ENCODE data around the gene PCDHA1. TPM values are rescaled to one million over a fixed set of nuclear protein-coding genes. Genes with fewer than 3 reads are reported as not detected.

The PCDHA1 gene
- under 0.01 and 0.09 TPM in 2 replicates for total RNA-seq

DNA sequence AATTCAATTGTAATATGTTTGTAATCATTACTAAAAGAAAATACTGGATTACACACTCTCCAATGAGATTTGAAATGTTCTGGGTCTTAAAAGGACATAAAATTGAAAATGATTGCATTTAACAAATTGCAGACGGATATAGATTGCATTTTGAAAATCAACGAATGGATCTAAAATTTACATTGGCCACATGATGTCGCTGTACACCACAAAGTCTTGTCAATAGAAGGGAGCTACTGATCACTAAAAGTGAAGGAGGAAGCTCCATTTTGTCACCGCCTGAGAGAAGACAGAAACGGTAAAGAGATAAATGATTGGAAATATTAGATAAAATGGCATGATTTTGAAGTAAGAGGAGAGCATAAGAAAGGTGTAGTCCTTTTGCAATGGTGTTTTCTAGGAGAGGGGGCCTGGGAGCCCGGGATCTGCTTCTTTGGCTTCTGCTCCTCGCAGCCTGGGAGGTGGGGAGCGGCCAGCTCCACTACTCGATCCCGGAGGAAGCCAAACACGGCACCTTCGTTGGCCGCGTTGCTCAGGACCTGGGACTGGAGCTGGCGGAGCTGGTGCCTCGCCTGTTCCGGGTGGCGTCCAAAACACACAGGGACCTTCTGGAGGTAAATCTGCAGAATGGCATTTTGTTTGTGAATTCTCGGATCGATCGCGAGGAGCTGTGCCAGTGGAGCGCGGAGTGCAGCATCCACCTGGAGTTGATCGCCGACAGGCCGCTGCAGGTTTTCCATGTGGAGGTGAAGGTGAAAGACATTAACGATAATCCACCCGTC lies at the start of gene PCDHA1:
TSS of gene PCDHA1 (plus strand) at position 236 of the 782 bp plus-strand sequence.

DNA sequence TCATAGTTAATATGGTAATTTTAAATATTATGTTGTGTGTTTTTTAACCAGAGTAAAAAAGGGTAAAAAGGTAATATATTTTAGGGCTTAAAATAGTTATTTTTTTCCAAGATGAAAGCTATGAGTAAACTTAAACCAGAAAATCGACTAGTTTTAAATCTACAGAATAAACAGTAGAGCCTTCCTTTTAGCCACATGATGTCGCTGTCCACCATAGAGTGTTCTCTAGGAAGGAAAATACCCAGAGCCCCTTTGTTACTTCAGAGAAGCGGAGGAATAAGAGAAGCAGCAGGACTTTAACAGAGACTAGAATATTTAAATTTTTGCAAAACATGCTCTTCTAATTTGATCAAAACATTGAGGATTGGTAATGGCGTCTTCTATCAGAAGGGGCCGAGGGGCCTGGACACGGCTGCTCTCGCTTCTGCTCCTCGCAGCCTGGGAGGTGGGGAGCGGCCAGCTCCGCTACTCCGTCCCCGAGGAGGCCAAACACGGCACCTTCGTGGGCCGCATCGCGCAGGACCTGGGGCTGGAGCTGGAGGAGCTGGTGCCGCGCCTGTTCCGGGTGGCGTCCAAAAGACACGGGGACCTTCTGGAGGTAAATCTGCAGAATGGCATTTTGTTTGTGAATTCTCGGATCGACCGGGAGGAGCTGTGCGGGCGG lies 8.8 kb downstream of the PCDHA1 start, which contains the start of gene PCDHA2:
TSS of gene PCDHA2 (plus strand) at position 258 of the 664 bp plus-strand sequence.

DNA sequence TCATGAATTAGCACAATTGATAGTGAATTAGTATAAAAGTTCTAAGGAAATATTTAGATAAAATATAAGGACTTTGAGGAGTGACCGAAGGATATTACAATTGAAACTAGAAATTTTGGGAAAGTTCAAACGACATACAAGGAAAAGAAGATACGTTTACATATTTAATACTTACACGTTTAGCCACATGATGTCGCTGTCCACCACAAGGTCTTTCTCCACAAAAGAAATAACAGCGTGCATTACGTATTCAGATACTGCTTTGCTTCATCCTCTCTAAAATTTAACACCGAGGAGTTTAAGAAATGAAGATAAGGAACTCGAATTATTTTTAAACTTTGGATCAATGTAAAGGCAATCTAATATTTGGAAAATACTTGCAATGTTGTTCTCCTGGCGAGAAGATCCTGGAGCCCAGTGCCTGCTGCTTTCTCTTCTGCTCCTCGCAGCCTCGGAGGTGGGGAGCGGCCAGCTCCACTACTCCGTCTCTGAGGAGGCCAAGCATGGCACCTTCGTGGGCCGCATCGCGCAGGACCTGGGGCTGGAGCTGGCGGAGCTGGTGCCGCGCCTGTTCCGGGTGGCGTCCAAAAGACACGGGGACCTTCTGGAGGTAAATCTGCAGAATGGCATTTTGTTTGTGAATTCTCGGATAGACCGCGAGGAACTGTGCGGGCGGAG lies 15.0 kb downstream of the PCDHA1 start, which contains the start of gene PCDHA3:
TSS of gene PCDHA3 (plus strand) at position 242 of the 678 bp plus-strand sequence.

DNA sequence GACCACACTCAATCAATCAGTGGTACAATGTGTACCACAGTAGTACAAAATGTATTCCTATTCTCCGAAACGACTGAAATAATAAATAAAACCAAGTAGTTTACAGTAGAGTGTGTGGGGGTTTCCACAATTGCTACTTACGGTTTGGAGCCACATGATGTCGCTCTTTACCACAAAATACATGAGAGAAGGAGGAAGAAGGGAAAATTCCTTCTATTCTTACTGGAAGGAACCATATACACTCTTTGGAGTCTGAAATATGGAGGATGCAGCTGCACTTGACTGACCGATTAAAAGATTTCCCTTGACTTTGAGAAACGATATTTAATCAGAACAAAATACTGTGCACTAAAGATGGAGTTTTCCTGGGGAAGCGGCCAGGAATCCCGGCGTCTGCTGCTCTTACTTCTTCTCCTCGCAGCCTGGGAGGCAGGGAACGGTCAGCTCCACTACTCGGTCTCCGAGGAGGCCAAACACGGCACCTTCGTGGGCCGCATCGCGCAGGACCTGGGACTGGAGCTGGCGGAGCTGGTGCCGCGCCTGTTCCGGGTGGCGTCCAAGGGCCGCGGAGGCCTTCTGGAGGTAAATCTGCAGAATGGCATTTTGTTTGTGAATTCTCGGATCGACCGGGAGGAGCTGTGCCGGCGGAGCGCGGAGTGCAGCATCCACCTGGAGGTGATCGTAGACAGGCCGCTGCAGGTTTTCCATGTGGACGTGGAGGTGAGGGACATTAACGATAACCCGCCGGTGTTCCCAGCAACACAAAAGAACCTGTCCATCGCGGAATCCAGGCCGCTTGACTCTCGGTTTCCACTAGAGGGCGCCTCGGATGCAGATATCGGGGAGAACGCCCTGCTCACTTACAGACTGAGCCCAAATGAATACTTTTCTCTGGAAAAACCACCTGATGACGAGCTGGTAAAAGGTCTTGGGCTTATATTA lies 21.2 kb downstream of the PCDHA1 start, which contains the start of gene PCDHA4:
TSS of gene PCDHA4 (plus strand) at position 235 of the 942 bp plus-strand sequence.

DNA sequence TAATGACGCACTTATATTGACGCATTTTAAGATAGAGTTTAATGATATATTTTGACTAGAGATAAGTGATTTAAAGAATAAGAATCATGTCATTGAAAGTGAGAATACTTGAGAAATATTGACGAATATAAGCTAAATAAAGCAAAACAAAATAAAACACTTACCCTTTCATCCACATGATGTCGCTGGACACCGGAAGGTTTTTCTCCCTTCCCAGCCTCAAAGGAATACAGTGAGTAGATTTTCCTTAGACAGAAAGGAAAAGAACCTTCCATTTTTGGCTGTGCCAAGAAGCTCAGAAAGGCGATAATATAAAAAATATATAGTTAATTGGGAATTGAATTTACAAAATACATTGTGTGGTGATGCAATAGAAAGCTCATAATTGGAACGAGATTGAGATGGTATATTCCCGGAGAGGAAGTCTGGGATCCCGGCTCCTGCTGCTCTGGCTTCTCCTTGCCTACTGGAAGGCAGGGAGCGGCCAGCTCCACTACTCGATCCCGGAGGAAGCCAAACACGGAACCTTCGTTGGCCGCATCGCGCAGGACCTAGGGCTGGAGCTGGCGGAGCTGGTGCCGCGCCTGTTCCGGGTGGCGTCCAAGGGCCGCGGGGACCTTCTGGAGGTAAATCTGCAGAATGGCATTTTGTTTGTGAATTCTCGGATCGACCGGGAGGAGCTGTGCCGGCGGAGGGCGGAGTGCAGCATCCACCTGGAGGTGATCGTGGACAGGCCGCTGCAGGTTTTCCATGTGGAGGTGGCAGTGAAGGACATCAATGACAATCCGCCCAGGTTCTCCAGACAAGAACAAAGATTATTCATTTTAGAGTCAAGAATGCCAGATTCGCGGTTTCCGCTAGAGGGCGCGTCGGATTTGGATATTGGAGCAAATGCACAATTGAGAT lies 35.7 kb downstream of the PCDHA1 start, which contains the start of gene PCDHA5:
TSS of gene PCDHA5 (plus strand) at position 239 of the 906 bp plus-strand sequence.

DNA sequence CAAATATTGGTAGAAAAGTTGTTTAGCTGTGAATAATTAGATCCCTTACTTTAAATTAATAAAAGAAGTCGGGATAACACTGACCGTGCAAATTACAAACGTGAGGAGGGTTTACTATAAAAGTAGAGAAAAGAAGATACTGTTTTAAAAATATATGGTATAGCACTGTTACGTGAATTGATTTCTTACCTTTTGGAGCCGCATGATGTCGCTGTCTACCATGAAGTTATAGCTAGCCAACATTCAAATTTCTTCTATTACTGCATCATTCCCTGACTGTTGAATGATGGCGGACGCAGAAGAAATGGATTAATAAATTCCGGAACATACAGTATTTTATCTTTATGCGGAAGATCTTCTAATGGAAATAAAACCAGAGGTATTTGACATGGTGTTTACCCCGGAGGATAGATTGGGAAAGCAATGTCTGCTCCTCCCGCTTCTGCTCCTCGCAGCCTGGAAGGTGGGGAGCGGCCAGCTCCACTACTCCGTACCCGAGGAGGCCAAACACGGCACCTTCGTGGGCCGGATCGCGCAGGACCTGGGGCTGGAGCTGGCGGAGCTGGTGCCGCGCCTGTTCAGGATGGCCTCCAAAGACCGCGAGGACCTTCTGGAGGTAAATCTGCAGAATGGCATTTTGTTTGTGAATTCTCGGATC lies 41.9 kb downstream of the PCDHA1 start, which contains the start of gene PCDHA6:
TSS of gene PCDHA6 (plus strand) at position 257 of the 658 bp plus-strand sequence. CDS start at position 389, 132 bp downstream.

DNA sequence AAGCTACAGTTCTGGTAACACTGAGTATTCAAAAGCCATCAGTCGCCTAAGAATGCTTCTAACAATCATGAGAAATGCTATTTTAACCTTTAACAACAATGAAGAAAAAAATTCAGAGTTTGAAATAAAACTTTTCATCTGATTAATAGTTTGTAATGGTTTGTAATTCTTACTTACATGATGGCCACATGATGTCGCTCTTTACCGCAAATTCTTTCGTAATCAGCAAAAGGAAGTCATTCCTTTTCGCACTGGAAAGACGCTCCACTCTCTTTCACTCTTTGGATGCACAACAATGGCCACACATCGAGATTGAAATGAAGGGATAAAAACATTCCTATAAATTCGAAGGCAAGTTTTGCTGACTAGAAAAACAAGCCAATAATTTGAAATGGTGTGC lies 48.1 kb downstream of the PCDHA1 start, which contains the start of gene PCDHA7:
TSS of gene PCDHA7 (plus strand) at position 277 of the 400 bp plus-strand sequence. CDS start at position 392, 115 bp downstream.

DNA sequence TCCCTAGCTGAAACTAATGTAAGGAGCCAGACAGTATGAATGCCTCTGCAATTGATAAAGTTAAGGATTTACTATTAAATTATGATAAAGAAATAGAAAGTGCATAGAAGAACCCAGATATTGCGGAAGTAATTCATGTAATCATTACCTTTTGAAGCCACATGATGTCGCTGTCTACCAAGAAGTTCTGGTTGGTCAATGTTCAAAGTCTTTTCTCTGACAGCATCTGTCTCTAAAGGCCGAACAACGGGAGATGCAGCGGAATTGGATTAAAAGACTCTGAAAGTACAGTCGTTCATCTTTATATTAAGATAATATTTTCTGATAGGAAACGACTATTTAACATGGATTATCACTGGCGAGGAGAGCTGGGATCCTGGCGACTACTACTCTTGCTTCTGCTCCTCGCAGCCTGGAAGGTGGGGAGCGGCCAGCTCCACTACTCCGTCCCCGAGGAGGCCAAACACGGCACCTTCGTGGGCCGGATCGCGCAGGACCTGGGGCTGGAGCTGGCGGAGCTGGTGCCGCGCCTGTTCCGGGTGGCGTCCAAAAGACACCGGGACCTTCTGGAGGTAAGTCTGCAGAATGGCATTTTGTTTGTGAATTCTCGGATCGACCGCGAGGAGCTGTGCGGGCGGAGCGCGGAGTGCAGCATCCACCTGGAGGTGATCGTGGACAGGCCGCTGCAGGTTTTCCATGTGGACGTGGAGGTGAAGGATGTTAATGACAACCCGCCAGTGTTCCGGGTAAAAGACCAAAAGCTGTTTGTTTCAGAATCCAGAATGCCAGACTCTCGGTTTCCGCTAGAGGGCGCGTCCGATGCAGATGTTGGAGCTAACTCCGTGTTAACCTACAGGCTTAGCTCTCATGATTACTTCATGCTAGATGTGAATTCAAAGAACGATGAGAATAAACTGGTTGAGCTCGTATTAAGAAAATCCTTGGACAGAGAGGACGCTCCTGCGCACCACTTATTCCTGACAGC lies 55.3 kb downstream of the PCDHA1 start, which contains the start of gene PCDHA8:
TSS of gene PCDHA8 (plus strand) at position 210 of the 985 bp plus-strand sequence. CDS start at position 345, 135 bp downstream.

DNA sequence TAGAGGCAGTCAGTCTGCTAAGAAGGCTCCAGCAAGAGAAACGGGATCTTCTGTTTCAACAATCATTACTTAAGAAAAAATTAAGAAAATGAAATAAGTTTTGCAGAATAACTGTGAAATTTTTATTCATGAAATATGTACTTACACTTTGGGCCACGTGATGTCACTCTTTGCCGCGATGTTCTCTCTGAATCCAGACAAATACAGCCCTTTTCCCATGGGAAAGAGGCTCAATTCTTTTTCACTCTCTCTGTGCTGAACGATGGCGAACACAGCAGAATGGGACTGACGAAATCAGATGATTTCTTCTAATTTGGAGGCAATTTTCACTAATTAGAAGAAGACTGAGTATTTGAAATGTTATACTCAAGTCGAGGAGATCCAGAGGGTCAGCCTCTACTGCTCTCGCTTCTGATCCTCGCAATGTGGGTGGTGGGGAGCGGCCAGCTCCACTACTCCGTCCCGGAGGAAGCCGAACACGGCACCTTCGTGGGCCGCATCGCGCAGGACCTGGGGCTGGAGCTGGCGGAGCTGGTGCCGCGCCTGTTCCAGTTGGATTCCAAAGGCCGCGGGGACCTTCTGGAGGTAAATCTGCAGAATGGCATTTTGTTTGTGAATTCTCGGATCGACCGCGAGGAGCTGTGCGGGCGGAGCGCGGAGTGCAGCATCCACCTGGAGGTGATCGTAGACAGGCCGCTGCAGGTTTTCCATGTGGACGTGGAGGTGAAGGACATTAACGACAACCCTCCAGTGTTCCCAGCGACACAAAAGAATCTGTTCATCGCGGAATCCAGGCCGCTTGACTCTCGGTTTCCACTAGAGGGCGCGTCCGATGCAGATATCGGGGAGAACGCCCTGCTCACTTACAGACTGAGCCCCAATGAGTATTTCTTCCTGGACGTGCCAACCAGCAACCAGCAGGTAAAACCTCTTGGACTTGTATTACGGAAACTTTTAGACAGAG lies 62.5 kb downstream of the PCDHA1 start, which contains the start of gene PCDHA9:
TSS of gene PCDHA9 (plus strand) at position 244 of the 964 bp plus-strand sequence. CDS start at position 358, 114 bp downstream.

DNA sequence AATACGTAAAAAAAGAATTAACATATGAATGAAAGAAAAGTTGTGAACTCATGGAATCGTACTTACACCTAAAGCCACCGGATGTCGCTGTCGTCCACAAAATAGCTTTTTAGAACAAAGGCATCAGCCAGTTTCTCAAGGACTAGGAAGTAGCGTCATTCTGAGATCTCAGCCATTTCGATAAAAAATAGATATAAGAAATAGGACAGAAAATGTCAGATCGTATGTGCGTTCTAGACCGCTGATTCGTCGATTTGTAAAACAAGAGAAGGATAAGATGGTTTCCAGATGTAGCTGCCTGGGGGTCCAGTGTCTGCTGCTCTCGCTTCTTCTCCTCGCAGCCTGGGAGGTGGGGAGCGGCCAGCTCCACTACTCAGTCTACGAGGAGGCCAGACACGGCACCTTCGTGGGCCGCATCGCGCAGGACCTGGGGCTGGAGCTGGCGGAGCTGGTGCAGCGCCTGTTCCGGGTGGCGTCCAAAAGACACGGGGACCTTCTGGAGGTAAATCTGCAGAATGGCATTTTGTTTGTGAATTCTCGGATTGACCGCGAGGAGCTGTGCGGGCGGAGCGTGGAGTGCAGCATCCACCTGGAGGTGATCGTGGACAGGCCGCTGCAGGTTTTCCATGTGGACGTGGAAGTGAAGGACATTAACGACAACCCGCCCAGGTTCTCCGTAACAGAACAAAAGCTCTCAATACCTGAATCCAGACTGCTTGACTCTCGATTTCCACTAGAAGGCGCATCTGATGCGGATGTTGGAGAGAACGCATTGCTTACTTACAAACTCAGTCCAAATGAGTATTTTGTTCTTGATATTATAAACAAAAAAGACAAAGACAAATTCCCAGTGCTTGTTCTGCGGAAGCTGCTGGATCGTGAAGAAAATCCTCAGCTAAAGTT lies 70.1 kb downstream of the PCDHA1 start, which contains the start of gene PCDHA10:
TSS of gene PCDHA10 (plus strand) at position 126 of the 903 bp plus-strand sequence. CDS start at position 278, 152 bp downstream.

DNA sequence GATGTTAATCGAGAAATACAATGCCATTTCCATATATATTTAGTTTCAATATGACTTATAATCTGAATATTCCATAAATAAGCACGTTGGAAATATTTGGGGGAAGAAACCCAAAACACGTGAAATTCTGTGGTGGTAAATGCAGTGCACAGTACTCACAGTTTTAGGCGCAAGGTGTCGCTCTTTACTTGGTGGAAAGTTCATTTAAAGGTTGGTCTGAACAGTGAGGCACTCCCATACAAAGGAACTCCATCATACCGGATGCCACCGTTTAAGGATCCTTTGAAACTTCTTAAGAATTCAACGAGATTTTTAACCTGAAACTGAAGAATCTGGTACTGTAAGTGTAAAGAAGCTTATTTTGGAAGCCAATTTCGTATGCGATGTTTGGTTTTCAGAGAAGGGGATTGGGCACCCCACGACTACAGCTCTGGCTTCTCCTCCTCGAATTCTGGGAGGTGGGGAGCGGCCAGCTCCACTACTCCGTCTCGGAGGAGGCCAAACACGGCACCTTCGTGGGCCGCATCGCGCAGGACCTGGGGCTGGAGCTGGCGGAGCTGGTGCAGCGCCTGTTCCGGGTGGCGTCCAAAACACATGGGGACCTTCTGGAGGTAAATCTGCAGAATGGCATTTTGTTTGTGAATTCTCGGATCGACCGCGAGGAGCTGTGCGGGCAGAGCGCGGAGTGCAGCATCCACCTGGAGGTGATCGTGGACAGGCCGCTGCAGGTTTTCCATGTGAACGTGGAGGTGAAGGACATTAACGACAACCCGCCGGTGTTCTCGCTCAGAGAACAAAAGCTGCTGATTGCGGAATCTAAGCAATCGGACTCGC lies 83.0 kb downstream of the PCDHA1 start, which contains the start of gene PCDHA11:
TSS of gene PCDHA11 (plus strand) at position 237 of the 834 bp plus-strand sequence. CDS start at position 384, 147 bp downstream.

DNA sequence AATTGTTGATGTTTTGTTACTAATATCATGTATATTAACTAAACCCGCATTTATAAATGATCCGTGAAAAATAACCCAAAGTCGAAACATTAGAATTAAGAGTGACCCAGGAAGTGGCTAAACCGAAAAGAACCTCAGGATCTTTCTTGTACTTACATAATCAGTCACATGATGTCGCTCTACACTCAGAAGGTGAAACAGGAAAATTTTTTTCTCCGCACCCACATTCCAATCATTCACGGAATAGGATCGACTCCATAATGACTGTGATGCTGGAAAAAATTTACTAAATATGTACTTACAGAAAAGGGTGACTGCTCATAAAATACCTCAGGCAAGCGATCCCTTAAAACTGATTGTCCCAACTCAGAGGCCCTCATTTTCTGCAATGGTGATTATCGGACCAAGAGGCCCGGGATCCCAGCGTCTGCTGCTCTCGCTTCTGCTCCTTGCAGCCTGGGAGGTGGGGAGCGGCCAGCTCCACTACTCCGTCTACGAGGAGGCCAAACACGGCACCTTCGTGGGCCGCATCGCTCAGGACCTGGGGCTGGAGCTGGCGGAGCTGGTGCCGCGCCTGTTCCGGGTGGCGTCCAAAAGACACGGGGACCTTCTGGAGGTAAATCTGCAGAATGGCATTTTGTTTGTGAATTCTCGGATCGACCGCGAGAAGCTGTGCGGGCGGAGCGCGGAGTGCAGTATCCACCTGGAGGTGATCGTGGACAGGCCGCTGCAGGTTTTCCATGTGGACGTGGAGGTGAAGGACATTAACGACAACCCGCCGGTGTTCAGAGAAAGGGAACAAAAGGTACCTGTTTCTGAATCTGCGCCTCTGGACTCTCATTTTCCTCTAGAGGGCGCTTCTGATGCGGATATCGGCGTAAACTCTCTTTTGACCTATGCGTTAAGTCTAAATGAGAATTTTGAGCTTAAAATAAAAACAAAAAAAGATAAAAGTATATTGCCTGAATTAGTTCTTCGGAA lies 89.4 kb downstream of the PCDHA1 start, which contains the start of gene PCDHA12:
TSS of gene PCDHA12 (plus strand) at position 224 of the 981 bp plus-strand sequence. CDS start at position 389, 165 bp downstream.

DNA sequence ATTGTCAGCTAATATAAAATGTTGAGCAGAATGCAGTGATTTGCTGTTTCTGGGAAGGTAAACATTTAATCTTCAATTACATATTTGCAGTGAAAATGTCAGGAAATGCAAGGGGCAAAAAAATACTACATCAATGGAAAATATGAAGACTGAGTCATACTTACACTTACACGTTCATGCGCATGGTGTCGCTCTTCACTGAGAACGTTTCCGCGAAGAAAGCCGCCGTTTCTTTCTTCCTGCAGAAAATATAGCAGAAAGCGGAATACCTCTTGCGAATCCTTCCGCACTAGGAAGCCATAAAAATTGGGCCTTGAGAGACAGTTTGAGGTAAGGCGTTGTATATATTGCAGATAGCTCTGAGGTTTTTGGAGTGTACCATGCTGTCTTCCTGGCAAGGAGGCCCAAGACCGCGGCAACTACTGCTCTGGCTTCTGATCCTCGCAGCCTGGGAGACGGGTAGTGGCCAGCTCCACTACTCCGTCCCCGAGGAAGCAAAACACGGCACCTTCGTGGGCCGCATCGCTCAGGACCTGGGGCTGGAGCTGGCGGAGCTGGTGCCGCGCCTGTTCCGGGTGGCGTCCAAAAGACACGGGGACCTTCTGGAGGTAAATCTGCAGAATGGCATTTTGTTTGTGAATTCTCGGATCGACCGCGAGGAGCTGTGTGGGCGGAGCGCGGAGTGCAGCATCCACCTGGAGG lies 96.1 kb downstream of the PCDHA1 start, which contains the start of gene PCDHA13:
TSS of gene PCDHA13 (plus strand) at position 236 of the 702 bp plus-strand sequence. CDS start at position 381, 145 bp downstream.

